GM21367 (cell line): ENCODE measurements around the gene COG4.

ENCODE experiments used
- ATAC-seq: cut with Tn5 transposase; IDR thresholded peaks from one replicate; pipeline ENCODE4 v1.9.1; 2021; ENCODE audit not compliant: unreplicated experiment

Gene COG4

DNA sequence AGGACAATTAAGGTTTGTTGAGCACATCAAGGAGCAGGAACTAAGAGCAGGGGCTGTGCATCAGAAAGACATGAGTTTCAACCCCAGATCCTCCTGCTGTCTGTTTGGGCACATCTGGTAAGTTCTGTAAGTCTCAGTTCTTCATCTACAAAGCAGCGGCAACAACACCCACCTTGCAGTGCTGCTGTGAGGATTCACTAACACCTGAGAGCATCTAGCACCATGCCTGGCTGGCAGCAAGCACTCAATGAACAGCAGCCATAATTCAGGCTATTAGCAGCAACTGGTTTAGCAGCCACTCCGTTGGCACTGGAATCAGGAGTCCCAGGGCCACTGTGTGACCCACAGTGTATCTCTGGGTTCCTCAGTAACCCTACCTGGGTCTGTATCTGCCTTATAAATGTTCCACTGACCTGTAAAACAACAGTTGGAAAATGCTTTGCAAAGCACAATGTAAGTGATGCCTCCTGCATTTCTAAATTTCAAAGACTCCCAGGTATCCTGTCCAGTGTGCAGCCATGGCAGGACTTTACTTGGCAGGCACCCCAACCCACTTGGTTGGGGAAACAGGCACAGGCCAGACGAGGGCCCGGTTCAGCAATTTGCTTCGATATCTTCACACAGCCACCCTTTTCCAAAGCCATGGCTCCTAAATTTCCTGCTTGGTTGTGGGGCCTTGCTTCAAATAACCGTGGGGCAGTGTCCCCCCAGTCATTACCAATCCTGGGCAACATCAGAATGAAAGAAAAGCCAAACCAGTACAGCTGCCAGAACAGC lies 88.7 kb downstream of the COG4 start:
- no peak for ATAC-seq

DNA sequence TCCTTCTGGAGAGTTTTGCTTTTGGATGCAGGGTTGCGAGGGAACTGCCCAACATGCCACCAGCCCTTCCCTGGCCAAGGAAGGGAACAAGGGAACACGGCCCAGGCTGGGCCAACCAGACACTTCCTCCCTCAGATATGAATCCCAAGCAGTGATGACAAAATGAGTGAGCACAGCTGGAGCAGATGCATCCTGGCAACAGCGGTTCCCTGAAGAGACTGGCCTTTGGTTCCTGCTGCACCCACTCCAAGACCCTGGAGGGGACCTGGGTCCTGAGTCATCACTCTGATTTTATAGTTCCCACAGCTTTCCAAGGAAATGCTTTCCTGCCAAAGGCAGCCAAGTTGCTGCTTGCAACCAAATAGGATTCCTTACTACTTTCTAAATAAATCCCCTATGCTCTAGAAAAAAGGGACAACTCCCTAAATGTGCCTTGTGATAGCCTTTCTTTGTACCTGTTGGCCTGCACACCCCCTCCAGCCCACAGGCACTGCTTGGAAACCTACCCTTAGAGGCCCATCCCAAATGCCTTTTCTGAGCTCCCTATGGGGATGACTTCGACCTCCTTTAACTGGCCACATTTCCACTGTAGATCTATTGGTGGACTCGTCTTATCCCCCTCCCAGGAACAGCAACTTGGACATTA lies 89.8 kb downstream of the COG4 start:
- ATAC-seq: no peak

DNA sequence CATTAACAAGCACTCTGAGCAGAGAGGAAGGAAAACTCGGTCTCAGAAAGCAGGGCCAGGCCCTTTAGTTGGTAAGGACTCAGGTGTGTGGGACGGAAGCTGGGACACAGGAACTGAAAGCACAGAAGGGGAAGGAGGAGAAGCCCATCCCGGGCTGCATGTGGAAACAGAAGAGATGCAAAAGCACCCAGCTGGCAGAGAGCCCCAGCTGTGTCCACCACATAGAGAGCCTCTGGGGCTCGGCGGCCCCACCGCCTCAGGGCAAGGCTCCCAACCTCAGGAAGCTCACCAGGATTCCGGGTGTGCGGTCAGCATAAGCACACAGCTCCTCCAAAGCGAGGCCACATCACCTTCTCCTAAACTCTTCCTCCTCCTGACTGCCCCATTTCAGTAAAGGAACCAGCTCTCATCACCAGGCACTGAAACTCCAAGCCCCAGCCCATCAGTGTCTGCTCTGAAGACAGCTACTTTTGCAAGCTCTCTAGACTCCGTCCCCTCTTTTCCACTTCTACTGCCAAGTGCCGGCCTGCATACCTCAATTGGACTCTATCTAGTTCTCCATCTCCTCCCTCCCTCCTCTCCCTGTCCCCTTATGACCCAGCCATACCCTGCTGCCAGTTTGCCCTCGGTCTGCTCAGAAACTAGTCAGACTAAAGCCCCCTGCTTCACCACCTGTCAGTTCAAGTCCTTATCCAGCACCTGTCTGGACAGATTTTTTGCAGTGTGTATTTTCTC lies 90.5 kb downstream of the COG4 start:
- no peak for ATAC-seq

DNA sequence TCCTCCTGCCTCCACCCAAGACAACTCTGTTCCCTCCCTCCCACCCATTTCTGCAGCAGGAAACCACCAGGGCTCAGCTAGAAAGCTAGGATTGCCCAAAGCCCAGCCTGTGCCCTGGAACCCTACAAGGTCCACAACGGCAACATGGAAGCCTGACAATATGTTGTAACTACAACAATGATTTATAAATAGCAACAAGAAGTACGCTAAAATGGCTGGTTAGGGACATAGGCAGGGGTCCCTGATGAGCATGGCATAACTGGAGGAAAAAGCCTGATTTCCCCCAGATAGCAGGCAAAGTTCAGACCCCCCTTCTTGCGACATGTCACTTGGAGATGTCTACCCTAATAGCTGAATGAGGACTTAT lies 91.0 kb downstream of the COG4 start:
- no peak for ATAC-seq

DNA sequence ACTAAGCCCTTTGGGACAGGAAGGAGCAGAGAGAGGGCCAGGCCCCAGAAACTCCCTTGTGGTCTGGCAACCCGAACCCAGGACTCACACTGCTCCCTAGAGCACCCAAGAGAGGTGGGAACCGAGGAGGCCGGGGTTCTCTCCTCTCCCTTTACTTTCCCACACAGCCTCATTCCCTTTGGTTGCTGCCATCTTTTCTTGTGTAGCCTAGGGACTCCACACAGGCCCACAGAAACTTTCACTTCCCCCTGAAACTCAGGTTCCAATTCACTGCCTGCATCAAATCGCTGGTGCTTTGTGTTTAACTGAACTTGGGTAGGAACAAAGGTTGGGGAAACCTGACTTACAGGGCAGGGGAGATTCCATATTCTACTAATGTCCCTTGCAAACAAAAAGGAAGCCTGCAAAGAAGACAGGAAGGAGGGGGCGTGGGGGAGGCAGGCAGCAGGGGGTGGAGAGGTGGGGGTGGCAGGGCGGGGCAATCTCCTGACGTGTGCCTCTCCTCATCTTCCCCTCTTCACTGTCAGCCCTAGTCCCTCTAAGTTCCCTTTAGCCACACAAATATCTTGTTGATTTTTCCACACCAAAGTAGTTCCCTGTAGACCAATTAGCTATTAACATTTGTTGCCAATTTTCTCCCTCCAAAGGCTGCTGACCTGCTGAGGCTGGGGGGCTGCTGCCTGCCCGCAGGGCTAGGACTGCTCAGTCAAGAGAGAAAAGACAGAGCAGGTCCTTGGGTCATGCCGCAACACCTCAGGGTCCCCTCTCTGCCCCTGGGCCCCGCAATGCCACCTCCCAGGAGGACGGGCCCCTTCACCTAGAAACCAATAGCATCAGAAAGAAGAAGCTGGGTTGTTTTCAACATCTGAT lies 92.5 kb downstream of the COG4 start:
- ATAC-seq: peak; percentile 38
